T-cell (primary cell): ENCODE results near the gene FAN1. TPM values are rescaled to one million over a fixed set of nuclear protein-coding genes. Genes with fewer than 3 reads are reported as not detected.
A peak's percentile ranks its signal among the peaks of the same experiment; 100 is the strongest.

Experiments
- ATAC-seq, 4 experiments: fragments of 200-7000 bp in 3 of 4; fragments of 150-1000 bp in 1 of 4; cut with Tn5 transposase; replicated peaks in 1 of 4; 1 replicate in 3 of 4; 2 replicates in 1 of 4; pipeline ENCODE4 v1.10.0; 2021; ENCODE audit warnings: moderate library complexity in 3 of 4, mild to moderate bottlenecking in 2 of 4, moderate number of reproducible peaks in 1 of 4
- CTCF ChIA-PET, 2 donors: fragments of 300-600 bp; sonication (Branson Sonifier 250); formaldehyde crosslinking; loops; one replicate each; lab custom pipeline; 2022; ENCODE audit warnings: antibody characterized with exemption in 2 of 2; lab: Charles Lee
- POLR2A ChIA-PET, 2 donors: fragments of 300-600 bp; sonication (Branson Sonifier 250); formaldehyde crosslinking; loops; one replicate each; lab custom pipeline; 2022; ENCODE audit warnings: antibody characterized with exemption in 2 of 2; lab: Charles Lee
- DNase-seq, 35 experiments: peaks; one replicate each; pipeline versions ENCODE4 v3.0.0 to v3.0.0-alpha.2; 2013 to 2023
- H3K27ac ChIP-seq: one replicate; pipeline ENCODE4 v1.5.1; 2013; ENCODE audit warnings: low read length
- H3K27me3 ChIP-seq, 2 experiments: replicated peaks in 1 of 2; 1 replicate in 1 of 2; 2 replicates in 1 of 2; pipeline versions ENCODE4 v1.6.1 to v1.7.0; 2013; ENCODE audit warnings: low read length in 1 of 2, mixed read lengths in 1 of 2; ENCODE audit not compliant: control insufficient read depth in 2 of 2, insufficient read depth in 2 of 2; ENCODE audit errors: extremely low read depth in 1 of 2
- H3K36me3 ChIP-seq, 2 donors: 1 replicate in 1 of 2; 2 replicates in 1 of 2; pipeline versions ENCODE4 v1.6.1 to v1.7.0; 2013; ENCODE audit warnings: low read length in 1 of 2; ENCODE audit not compliant: control insufficient read depth in 2 of 2, insufficient read depth in 1 of 2; ENCODE audit errors: extremely low read depth in 1 of 2
- H3K4me1 ChIP-seq, 2 experiments: 1 replicate in 1 of 2; 2 replicates in 1 of 2; pipeline versions ENCODE4 v1.6.1 to v1.7.0; 2013; ENCODE audit warnings: low read length in 2 of 2, mixed read lengths in 1 of 2; ENCODE audit not compliant: insufficient read depth in 2 of 2, control insufficient read depth in 1 of 2; ENCODE audit errors: extremely low read depth in 1 of 2
- H3K4me3 ChIP-seq, 2 donors: 1 replicate in 1 of 2; 2 replicates in 1 of 2; pipeline versions ENCODE4 v1.5.1 to v1.7.0; 2013; ENCODE audit warnings: mild to moderate bottlenecking in 2 of 2, low read length in 1 of 2, moderate library complexity in 1 of 2; ENCODE audit not compliant: control insufficient read depth in 1 of 2; ENCODE audit errors: extremely low read depth in 1 of 2
- H3K9me3 ChIP-seq: 2 replicates; pipeline ENCODE4 v1.7.0; 2013
- H3K27ac Mint-ChIP-seq, 2 donors: one replicate each; pipeline ENCODE4 v1.8.0; 2020 to 2021; ENCODE audit warnings: mild to moderate bottlenecking in 2 of 2, mixed read lengths in 2 of 2
- H3K27me3 Mint-ChIP-seq, 2 donors: one replicate each; pipeline ENCODE4 v1.8.0; 2021 to 2022; ENCODE audit warnings: mixed read lengths in 2 of 2
- H3K36me3 Mint-ChIP-seq: one replicate; pipeline ENCODE4 v1.8.0; 2021; ENCODE audit warnings: mixed read lengths
- H3K4me1 Mint-ChIP-seq, 3 donors: one replicate each; pipeline ENCODE4 v1.8.0; 2020 to 2022; ENCODE audit warnings: mixed read lengths in 3 of 3, mild to moderate bottlenecking in 1 of 3
- H3K4me3 Mint-ChIP-seq, 3 donors: one replicate each; pipeline ENCODE4 v1.8.0; 2020 to 2022; ENCODE audit warnings: mild to moderate bottlenecking in 3 of 3, mixed read lengths in 3 of 3, moderate library complexity in 3 of 3
- H3K9me3 Mint-ChIP-seq, 3 donors: one replicate each; pipeline ENCODE4 v1.8.0; 2020 to 2022; ENCODE audit warnings: mixed read lengths in 3 of 3
- WGBS: methylation state at CpG from one replicate; pipeline ENCODE4 v1.1.5; 2013; ENCODE audit warnings: missing lambda C conversion rate; ENCODE audit not compliant: insufficient coverage; 5-methylcytosine and 5-hydroxymethylcytosine counted together
- total RNA-seq, 35 experiments: library from RNA in 6 of 35; stranded (reverse) in 6 of 35; fragments of 120-200 nt in 1 of 35; gene quantifications; one replicate each; pipeline versions ENCODE4 v1.2.1 to v1.2.4 and lab custom pipeline; 2013 to 2026

Gene FAN1
- total RNA-seq, 5 donors from 2014 or later (not counting 1 experiment from before 2014, with no cell fraction given) = 21.2 to 31.2 (median 26.7) TPM

GRCh38 chr15:30985081-30985531 is 81.4 kb downstream of the FAN1 start:
- H3K4me1 Mint-ChIP-seq = peaks cover 70 to 77% (median 71%) of the 10 kb centered on the region in 3 donors
- H3K9me3 ChIP-seq = no peaks in the 10 kb centered on the region
- peak overlapping the region in 2 of 3 donors; percentile 0 to 30 for H3K4me3 Mint-ChIP-seq
- POLR2A ChIA-PET = no interaction called here
- DNase-seq (no peak), ATAC-seq (peak in 1 of 4 experiments; percentile 19)
- no peaks in the 10 kb centered on the region for H3K9me3 Mint-ChIP-seq
- H3K4me1 ChIP-seq = peaks cover 24 to 28% of the 10 kb centered on the region in 2 experiments
- CTCF ChIA-PET = no interaction called here
- peaks cover 48% of the 10 kb centered on the region for H3K36me3 Mint-ChIP-seq
- no peaks in the 10 kb centered on the region for H3K27me3 ChIP-seq
- WGBS = 57% methylated on average over 3 of the region's 3 CpGs
- H3K27me3 Mint-ChIP-seq = no peaks in the 10 kb centered on the region
- H3K36me3 ChIP-seq = peaks cover 6 to 47% of the 10 kb centered on the region in 2 donors
- H3K27ac ChIP-seq = no peak overlapping the region
- H3K4me3 ChIP-seq = no peak overlapping the region
- H3K27ac Mint-ChIP-seq = peak overlapping the region; percentile 8 to 18

GRCh38 chr15:30990036-30990435 is 86.3 kb downstream of the FAN1 start:
- Histone ChIP-seq H3K27ac (no peak overlapping the region), H3K4me1 (peaks cover 23 to 26% of the 10 kb centered on the region in 2 experiments), H3K9me3 (no peaks in the 10 kb centered on the region), H3K27me3 (no peaks in the 10 kb centered on the region), H3K36me3 (peaks cover 6 to 17% of the 10 kb centered on the region in 2 donors), H3K4me3 (peak overlapping the region; percentile 5 to 91)
- H3K27ac Mint-ChIP-seq = peak overlapping the region; percentile 87 to 88
- no peak for DNase-seq
- ChIA-PET CTCF (interaction anchor here (0.7 kb wide), 2 partner anchors 10 to 1126 kb away, joined by 5 to 6 read pairs; no protein-coding TSS in a partner anchor), POLR2A (no interaction called here)
- 80% methylated on average over 2 of the region's 2 CpGs for WGBS
- no peak for ATAC-seq
- peaks cover 20% of the 10 kb centered on the region for H3K36me3 Mint-ChIP-seq
- no peaks in the 10 kb centered on the region for H3K9me3 Mint-ChIP-seq
- H3K4me1 Mint-ChIP-seq = peaks cover 37 to 49% (median 42%) of the 10 kb centered on the region in 3 donors
- H3K27me3 Mint-ChIP-seq = no peaks in the 10 kb centered on the region
- H3K4me3 Mint-ChIP-seq = peak overlapping the region; percentile 94 to 98 (median 94)

- Histone ChIP-seq H3K9me3 (no peaks in the 10 kb centered on the region), H3K27ac (peak overlapping the region; percentile 66), H3K27me3 (no peaks in the 10 kb centered on the region), H3K36me3 (peaks cover 6 to 11% of the 10 kb centered on the region in 2 donors), H3K4me1 (peaks cover 20 to 24% of the 10 kb centered on the region in 2 experiments), H3K4me3 (peak overlapping the region; percentile 89 to 91)
- ATAC-seq (no peak), DNase-seq (peak in 1 of 35 experiments; percentile 1)
- H3K4me1 Mint-ChIP-seq = peaks cover 30 to 43% (median 36%) of the 10 kb centered on the region in 3 donors
- H3K4me3 Mint-ChIP-seq = peak overlapping the region; percentile 94 to 98 (median 94)
- WGBS = 3% methylated on average over 18 of the region's 24 CpGs
- H3K9me3 Mint-ChIP-seq = no peaks in the 10 kb centered on the region
- CTCF ChIA-PET = interaction anchor here in 1 of 2 donors (0.7 kb wide), 1 partner anchor 371 kb away, joined by 4 read pairs; no protein-coding TSS in a partner anchor
- H3K27me3 Mint-ChIP-seq = no peaks in the 10 kb centered on the region
- POLR2A ChIA-PET = interaction anchor here in 1 of 2 donors (0.7 kb wide), 1 partner anchor 22 kb away, joined by 7 read pairs; no protein-coding TSS in a partner anchor
- H3K27ac Mint-ChIP-seq = peak overlapping the region; percentile 87 to 88
- peaks cover 13% of the 10 kb centered on the region for H3K36me3 Mint-ChIP-seq
Measured at GRCh38 chr15:30990446-30991254, 86.9 kb downstream of the FAN1 start.

GRCh38 chr15:30991255-30992235 is 87.8 kb downstream of the FAN1 start, which contains the start of gene MTMR10:
TSS of gene MTMR10 (minus strand) at chr15:30991628. CDS start at chr15:30991506, 122 bp downstream.
- Mint-ChIP-seq H3K36me3 (peaks cover 9% of the 10 kb centered on the region), H3K27me3 (no peaks in the 10 kb centered on the region), H3K27ac (peak within 1 kb of the TSS; percentile 87 to 88), H3K4me3 (peak within 1 kb of the TSS; percentile 94 to 98 (median 94)), H3K4me1 (peaks cover 26 to 37% (median 31%) of the 10 kb centered on the region in 3 donors), H3K9me3 (no peaks in the 10 kb centered on the region)
- peak; percentile 94 to 98 (median 96) for ATAC-seq
- no peaks in the 10 kb centered on the region for H3K9me3 ChIP-seq
- H3K27ac ChIP-seq = peak within 1 kb of the TSS; percentile 66
- ChIA-PET CTCF (interaction anchor here in 1 of 2 donors (0.7 kb wide), 1 partner anchor 370 kb away, joined by 4 read pairs; no protein-coding TSS in a partner anchor), POLR2A (interaction anchor here in 1 of 2 donors (0.7 kb wide), 1 partner anchor 22 kb away, joined by 7 read pairs; no protein-coding TSS in a partner anchor)
- H3K4me1 ChIP-seq = peaks cover 16 to 24% of the 10 kb centered on the region in 2 experiments
- peak within 1 kb of the TSS; percentile 89 to 91 for H3K4me3 ChIP-seq
- H3K36me3 ChIP-seq = peaks cover 4 to 6% of the 10 kb centered on the region in 2 donors
- under 1% methylated on average over 114 of the region's 114 CpGs for WGBS
- DNase-seq = peak; percentile 36 to 81 (median 62)
- H3K27me3 ChIP-seq = no peaks in the 10 kb centered on the region

- peak overlapping the region; percentile 89 to 91 for H3K4me3 ChIP-seq
- H3K27ac Mint-ChIP-seq = peak overlapping the region; percentile 75 to 82
- peaks cover 0 to 3% of the 10 kb centered on the region in 2 donors for H3K36me3 ChIP-seq
- H3K4me3 Mint-ChIP-seq = peak overlapping the region; percentile 74 to 80 (median 77)
- H3K9me3 Mint-ChIP-seq = no peaks in the 10 kb centered on the region
- no peaks in the 10 kb centered on the region for H3K27me3 Mint-ChIP-seq
- CTCF ChIA-PET = no interaction called here
- WGBS = 90% methylated on average over 2 of the region's 7 CpGs
- H3K4me1 Mint-ChIP-seq = peaks cover 26 to 29% (median 27%) of the 10 kb centered on the region in 3 donors
- no peaks in the 10 kb centered on the region for H3K9me3 ChIP-seq
- POLR2A ChIA-PET = no interaction called here
- H3K4me1 ChIP-seq = peaks cover 16 to 19% of the 10 kb centered on the region in 2 experiments
- no peaks in the 10 kb centered on the region for H3K27me3 ChIP-seq
- H3K27ac ChIP-seq = peak overlapping the region; percentile 54
- ATAC-seq (no peak), DNase-seq (peak in 1 of 35 experiments; percentile 12)
- peaks cover 5% of the 10 kb centered on the region for H3K36me3 Mint-ChIP-seq
Measured at GRCh38 chr15:30992249-30992864, 88.6 kb downstream of the FAN1 start.
